NCI-H226 (cell line): ENCODE results near the gene NRM.
"Not testable (repeated sequence)": the region's sequence is repeated elsewhere in the genome, so short reads cannot be mapped to it uniquely, and the experiment has no call there.

Source experiments
- DNase-seq: peaks from one replicate; pipeline ENCODE4 v3.0.0-alpha.2; 2015

NRM gene

DNA sequence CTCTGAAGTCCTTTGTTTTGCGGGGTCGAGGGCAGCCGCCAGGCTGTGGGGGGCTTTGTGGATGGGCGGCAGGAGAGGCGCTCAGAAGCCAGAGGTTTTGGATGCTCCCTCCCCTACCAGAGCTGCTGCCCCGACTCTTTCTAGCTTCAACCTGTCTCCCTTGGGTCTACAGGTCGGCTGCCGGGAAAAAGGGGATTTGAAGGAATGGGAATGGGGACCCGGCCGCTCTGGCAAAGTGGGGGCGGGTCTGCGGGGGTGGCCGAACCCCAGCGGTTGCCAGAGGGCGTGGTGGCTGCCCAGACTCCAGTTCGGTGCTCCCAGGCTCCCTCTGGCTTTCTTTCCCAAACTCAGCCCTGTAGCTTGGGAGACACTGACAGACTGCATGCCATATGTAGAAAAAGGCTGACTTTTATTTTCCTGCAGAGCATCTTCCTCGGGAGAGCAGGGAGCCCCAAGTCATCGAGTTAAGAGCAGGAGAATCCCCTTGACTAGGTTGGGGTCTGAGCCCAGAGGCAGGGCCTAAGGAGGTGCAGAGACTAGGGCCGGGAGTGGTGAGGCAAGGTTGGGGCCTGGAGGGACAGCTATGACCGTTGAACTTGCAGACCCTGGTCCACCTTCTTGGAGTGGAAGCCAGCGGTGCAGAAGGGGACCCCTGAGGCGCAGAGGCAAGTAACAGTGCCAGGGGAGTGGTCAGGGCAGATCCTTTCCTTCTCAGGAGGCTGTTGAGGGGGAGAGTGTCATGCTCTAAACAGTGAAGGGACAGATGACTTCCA is 2.9 kb downstream of the NRM start:
- DNase-seq, result peak; percentile 44

DNA sequence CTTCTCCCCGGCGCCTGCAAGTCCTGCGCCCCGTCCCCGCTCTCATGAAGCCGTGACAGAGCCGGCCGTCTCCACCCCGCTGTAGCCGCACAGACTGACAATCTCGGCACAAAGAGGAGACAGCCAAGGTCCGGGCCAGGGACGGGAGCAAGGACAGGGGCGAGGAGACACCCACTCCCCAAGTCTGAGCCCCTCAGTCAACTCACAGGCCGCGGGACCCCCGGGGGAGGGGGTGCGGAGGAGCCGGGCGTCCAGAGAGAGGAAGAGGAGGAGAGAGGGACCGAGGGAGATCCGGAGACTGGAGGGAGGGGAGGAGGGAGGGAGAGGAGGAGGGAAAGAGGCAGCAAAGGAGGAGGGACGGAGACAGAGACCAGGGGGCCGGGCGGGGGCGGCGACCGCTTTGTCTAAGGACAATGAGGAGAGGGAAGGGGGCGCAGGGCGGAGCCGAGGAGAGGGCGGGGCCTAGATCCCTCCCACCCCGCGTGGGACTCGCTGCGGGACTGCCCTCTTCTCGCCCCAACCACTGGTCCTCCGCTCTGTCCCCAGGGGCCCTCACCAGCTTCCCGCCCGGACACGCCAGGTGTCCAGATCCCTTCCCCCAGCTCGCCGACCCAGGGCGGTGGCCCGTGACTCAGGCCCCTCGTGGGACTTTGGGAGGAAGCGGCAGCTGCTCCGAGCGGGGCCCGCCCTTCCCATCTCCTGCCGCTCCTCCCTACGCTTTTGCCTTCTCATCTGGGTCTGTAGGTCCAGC is 3.7 kb downstream of the NRM start:
- peak; percentile 92 for DNase-seq

DNA sequence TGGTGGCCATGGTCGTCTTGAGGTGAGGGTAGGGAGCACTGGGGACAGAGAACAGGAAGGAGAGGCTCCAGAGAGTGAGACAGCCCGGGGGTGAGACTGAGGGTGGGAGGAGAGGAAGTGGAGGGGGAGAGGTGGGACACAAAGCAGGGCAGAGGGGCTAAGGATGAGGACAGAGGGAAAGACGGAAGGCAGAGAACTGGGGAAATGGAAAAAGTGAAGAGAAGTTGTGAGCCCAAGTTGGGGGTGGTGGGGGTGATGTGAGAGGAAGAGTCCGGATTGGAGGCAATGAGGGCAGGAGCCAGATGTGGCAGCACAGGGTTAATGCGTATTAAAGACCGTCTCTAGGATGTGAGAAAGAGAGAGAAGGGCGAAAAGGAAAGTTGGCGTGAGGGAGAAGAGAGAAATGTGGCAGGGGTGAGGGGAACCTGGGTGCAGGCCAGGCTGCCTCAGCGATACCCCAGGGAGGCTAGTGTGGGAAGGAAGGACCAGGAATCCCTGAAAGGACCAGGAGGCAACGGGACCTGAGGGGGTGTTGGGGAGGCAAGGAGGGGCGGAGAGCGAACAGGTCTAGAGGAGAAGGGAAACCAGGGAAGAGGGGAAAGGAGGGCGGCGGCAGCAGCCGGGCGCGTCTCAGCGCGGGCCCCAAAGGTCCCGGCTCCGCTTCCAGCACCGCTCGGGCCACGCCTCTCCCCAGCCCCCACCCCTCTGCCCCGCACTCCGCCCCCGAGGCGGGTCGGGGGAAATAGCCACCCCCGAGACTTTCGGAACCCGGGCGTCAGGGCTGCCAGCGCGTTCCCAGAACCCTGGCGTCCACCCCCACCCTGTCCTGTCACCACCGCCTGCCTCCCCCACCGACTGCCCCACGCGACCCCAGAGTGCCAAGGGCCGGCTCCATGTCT is 4.5 kb downstream of the NRM start, which contains the start of gene PPP1R18:
Gene PPP1R18 (minus strand): TSS at position 637 of the 899 bp plus-strand sequence. CDS start 627 bp downstream, at position 10.
- peak; percentile 62 for DNase-seq

DNA sequence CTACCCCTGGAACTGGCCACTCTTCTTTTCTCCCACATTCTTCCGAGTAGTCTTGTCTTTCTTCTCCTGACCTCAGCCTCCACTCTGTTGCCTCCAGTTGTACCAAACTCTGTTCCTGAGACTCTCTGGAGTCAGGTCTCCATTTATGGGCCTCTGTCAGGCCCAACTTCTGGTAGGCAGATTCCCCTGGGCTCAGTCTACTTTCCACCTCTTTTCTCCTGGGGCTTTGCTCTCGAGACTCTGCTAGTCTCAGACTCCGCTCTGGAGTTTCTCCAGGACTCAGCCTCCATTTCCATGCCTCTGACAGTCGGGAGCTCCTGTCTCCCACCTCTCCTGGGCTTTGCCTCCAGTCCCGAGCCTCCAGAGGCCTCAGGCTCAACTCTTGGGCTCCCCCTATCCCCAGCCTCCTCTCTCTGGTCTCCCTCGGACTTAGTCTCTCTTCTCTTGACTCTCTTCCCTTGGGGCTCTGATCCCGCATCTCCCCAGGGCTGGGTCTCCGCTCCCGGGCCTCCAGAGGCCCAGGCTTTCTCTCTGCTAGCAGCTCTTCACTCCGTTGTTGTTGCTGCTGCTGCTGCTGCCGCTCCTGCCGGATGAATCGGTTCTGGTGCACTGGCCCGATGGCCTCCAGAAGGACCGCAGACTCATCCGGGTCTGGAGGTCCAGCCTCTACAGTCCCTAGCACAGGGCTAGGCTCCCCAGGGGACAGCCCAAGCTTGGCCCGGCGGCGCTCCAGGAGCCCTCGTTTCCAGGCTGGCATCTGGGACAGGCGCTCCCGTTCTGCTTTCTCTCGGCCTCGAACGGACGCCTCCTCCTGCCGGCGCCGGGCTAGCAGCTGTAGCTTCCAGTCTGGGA is 5.4 kb downstream of the NRM start:
- DNase-seq, result no peak

DNA sequence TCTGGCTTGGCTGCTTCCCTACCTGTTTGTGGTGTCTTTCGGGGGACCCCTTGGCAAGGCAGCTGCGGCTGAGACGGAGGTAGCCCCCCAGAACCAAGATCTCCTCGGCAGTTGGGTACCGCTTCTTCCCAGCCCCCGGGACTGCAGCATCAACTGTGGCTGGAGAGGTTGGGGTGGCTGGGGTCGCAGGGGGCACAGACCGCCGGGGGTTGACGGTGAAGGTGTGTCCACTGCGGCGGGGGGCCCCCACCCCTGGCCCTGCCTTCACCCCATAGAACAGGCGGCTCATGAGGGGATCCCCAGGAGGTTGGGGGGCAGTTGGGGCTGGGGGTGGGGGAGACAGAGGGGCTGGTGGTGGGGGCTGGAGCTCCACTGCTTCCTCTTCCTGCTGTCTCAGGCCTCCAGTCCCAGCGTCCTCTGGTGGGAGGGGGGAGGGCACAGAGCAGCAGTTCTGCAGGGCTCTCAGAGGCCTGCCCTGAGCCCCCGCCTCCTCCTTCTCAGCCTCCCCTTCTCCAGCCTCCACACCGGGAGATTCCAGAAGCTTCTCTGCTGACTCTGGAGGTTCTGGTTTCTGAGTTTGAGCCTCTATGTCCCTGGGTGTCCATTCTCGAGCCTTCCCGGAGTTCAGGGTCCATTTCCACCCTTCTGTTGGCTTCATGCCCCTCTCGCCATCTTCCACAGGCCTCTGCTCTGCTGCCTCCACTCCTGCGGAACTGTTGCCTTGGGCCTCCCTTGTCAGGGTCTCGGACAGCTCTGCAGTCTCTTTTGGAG is 6.2 kb downstream of the NRM start:
- no peak for DNase-seq

DNA sequence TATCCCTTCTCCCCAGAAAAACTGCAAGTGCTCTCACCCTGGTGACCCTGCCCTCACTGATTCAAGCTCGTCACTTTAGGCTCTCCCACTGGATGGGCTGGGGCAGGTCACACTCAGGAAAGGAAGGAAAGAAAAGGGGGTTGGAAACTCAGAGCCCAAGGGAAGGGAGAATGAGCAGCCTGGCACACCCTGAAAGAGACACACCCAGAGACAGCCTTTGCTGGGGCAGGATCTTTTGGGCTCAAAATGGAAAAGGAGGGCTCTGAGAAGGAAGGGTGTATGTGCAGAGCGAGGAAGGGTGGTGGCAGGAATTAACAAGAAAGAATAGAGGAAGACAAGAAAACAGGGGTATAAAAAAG is 6.8 kb downstream of the NRM start:
- DNase-seq, result no peak

DNA sequence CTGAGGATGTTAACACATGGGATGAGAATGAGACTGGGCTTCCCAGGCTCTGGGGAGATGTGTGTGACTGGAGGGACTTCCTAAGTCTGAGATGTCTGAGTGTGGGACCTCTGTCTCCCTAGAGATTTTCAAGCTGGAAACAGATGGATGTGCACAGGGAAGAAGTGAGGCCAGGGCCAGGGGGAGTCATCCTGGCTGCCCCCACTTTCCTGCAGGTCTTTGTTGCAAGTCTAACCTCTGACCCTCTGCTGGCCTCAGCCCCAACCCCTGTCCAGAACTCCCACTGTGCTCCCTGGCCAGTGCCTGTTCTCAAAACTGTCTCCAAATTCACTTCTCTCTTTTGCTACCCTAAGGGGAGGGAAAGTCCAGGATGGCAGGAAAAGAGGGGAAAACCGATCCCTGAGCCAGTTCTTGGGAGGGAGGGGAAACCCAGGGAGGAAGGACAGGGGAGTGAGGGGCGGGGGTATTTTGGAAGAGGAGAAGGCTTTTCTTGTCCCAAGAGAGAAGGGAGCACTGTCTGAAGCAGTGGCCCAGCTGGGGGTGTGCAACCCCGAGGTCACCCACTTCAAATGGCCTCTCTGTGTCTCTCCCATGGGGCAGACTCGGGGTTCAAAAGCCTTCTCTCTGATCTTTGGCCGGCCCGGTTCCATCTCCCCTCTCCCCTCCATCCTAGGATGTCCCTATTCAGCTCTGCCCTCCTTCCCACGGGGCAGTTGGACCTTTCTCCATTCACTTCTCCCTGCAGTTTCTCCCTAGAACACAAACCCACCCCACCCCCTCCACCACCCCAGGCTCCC is 7.4 kb downstream of the NRM start:
- DNase-seq, result no peak

DNA sequence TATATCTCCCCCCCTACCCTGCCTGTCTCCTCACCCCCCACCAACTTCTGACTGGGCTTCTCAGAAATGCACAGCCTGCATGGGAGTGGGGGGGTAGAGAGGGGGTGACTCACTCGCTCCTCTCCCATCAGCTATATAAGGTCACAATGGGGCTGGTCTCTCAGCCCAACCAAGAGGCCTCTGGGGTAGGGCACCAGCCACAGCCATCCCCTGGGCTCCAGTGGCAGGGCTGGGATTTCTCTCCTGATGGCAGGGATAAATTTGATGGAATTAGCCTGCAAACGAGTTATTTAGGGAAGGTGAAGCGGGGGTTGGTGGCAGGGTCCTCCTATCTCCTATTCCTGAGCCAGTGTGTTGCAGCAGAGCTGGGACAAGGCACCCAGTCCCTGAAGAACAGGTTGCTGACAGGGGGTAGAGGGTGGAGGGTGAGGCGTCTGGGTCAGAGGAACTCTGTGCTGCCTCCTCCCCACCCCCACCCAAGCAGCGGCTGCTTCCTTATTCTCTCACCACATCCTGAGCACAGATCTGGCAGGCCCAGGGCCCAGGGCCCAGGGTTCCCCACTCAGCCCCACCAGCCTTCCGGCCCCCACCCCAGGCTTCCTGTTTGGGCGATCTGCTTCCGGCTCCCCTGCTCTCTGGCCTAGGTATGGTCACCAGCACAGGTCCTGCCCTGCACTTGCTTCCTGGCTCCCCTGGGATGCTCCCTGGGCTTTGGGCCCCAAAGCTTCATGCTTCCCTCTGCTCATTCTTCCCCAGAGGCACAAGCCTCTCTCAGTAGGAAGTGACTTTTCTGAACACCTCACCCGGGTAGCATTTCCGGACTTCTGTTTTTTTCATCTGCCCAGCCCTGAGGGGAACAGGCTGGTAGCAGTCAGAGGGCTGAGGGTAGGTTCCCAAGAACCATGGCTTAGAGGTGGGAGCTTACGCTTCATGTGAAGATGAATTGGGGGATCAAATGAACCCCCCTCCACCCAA is 8.4 kb downstream of the NRM start:
- peak; percentile 81 for DNase-seq

DNA sequence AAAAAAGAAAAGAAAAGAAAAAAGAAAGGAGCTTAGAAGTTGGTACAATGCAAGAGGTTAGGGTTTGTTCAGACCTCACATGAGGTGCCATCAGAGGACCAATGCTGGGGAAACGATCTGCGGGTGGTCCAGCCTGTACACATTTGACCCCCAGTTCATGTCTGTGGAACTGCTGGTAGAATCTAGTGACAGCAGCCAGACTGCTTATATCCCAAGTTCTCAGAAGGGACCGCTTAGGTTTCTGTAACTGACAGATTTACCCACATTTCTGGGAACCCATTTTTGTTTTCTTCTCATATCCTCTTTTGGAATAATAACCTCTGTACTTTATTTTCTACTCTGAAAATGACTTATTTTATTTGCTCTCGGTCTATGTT is 9.0 kb downstream of the NRM start:
- DNase-seq, result no peak

DNA sequence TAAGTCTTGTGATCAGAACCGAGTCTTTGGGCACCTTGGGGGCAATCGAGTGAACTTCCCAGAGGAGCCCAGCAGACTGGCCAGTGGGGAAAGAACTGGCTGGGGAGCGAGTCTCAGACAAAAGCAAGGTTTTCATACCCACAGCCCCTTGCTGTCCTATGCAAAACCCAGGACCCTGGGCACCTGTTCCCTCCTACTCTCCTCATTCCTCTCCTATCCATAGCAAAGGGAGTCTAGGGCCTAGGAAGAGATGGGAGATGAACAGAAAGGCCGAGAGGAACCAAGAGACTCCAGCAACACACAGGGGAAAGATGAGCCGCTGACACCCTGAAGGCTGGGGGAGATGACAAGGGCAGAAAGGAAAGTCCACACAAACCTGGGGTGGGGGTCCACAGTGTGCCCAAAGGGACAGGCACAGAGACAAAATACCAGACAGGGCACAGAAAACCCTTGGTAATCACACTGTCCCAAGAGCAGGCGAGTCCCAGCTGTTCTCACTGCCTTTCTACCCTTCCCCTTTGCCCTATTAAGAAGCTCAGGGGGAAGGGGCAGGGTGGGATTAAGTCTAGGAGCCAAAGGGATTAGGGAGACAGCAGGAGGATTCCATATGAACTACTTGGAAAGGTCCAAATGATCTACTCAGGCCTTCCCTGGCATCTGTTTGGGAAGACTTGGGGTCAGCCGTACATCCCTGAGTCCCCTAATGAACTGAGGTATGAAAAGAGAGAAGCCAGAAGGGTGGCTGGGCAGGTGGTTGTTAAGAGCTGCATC is 10.8 kb downstream of the NRM start:
- no peak for DNase-seq

DNA sequence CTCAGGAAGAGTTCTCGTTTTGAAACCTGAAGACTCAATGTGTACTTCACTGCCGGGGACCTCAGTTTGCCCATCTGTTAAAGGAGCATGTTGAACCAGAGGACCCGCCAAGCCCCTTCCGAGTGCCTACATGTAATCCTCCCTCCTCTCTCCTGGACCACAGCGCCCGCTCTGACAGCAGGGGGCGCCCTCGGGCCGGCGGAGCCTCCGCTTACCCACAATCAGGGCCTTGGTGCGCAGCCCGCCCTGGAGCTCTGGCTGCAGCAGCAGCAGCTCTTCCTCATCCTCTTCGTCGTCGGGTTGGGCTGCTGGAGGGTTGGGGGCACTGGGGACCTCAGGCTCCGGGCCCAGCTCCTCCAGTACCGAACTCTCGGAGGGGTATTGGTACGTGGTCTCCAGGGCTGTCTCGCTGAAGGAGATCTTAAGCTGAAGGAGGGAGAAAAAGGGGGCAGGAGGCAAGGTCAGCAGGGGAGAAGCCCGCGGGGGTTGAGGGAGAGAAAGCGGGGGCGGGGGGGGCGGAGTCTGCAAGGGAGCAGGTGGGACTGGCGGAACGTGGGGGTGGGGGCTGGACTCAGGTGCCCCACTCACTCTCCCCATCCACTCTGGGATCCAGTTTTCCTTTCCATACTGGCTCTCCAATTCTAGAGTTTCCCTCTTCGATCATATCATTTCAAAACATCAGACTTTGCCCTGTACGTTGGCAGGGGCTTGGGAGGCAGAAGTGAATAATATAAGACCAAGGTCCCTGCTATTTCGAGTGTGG is 11.6 kb downstream of the NRM start:
- DNase-seq, result peak; percentile 31

DNA sequence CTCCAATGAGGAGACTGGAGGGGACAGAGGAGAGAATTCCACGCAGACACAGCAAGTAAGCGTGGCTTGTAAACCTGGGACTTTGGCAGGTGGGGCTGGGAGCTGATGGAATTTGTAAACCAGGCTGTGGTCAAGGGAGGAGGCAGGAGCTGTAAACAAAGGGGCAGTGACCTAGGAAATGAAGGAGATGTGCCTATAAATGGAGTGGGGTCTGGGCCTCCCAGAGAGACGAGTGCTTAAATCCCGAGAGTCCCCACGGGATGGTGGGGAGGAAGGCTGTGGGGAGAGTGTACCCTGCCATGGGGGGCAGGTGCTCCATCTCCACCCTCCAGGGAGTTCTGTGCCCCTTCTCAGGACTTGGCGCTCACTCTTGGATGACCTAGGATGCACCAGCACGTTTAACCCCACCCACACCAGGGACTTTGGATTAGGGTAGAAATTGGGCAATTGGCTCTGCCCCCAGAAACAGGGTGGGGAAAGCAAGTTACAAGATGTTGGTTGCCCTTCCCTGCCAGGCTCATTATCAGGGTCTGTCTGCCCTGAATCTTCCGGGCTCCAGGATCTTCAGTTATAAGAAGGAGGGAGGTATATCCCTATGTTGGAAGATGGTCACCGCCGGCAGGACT is 14.0 kb downstream of the NRM start:
- no peak for DNase-seq

DNA sequence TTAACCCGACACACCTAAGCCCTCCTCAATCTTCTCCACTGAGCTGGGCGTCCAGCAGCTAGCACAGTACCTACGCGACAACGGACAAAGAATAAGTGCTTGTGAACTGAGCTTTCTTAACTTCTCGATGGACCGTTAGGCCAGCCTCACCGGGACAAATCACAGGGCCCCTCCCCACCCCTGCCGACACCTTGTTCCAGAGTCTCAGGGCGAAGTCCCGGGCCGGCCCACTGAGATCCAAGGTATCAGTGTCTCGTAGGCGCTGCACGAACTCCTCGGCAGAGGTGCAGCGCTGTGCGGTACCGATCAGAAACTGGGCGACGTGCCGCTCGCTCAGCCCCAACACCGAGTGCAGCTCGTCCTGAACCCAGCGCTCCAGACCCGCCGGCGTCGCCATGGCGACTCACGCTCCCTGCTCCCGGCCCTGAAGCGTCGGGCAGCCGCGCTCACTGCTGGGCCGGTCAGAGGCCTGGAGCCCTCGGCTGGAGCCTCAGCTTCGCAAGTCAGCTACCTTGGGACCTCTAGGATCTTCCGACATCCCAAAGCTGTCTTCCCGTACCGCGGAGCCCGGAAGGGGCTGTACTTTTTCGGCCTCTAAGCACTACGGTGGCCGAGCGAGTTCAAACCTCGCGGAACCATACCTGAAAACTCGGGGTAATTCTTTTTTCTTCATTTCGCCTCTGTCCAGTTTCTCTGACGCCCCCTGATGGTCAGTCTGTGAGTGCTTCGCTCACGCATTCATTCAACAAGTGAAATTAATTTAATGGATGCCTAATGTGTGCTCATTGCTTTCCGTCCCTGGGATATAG is 18.1 kb downstream of the NRM start, which contains the start of gene DHX16:
Gene DHX16 (minus strand): TSS at position 562 of the 809 bp plus-strand sequence. CDS start 165 bp downstream, at position 397.
- DNase-seq, result peak; percentile 94

DNA sequence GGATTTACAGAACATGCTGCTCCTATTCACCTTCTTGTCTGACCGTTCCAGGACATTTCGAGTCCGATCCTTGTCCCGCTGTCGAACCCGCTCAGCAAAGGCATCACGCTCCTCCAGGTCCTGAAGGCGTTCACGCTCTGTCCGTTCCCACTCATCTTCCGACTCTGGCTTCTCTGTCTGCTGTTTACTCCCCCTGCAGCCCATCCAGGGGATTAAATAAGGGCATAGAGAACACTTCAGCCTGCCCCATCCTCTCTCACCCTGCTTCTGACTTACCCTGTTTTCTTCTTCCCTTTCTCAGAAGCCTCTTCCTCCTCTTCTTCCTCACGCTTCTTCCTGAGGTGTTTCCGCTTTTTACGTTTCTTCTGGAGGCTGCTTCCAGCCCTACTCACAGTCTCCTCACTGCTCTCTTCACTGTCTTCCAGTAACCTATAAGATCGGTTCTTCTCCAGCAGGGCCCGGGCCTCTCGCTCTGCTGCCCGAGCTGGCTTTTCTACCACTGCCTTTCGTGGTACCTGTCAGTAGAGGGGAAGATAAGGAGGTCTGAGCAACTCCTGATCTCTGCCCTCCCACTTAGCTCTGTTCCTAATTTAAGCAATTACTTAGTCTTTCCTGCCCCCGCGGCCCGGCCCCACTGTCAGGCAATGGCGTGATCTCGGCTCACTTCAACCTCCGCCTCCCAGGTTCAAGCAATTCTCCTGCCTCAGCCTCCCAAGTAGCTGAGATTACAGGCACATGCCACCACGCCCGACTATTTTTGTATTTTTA is 19.8 kb downstream of the NRM start:
- DNase-seq, result no peak

DNA sequence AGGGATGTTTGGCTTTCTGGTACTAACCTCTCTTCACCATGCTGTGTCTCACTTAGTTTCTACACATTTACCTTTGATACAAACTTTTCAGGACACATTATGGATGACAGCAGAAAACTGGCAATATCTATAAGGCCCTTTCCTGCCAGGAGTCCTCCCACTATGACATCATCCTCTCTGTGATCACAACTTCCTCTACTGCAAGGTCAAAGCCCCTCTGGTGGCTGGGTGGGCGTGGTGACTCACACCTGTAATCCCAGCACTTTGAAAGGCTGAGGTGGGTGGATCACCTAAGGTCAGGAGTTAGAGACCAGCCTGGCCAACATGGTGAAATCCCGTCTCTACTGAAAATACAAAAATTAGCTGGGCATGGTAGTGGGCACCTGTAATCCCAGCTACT is 24.5 kb downstream of the NRM start:
- DNase-seq, result not testable (repeated sequence)
